T47D (cell line): ENCODE data around the gene HOXA10.

Source experiments
- DNase-seq, 2 experiments: peaks; one replicate each; pipeline versions ENCODE4 v3.0.0 to v3.0.0-alpha.2; 2011 to 2012; ENCODE audit warnings: low read depth in 1 of 2, low spot score in 1 of 2
- JUND ChIP-seq: IDR thresholded peaks from 2 replicates; pipeline ENCODE4 v1.6.1; 2012; ENCODE audit warnings: low read depth
- in situ Hi-C: cut with HindIII; loops from 2 replicates; pipeline ENCODE4 v1.10.0; 2016; ENCODE audit warnings: low sequenced_read_pairs, low pct_unique_long_range_greater_than_20kb

HOXA10 gene

DNA sequence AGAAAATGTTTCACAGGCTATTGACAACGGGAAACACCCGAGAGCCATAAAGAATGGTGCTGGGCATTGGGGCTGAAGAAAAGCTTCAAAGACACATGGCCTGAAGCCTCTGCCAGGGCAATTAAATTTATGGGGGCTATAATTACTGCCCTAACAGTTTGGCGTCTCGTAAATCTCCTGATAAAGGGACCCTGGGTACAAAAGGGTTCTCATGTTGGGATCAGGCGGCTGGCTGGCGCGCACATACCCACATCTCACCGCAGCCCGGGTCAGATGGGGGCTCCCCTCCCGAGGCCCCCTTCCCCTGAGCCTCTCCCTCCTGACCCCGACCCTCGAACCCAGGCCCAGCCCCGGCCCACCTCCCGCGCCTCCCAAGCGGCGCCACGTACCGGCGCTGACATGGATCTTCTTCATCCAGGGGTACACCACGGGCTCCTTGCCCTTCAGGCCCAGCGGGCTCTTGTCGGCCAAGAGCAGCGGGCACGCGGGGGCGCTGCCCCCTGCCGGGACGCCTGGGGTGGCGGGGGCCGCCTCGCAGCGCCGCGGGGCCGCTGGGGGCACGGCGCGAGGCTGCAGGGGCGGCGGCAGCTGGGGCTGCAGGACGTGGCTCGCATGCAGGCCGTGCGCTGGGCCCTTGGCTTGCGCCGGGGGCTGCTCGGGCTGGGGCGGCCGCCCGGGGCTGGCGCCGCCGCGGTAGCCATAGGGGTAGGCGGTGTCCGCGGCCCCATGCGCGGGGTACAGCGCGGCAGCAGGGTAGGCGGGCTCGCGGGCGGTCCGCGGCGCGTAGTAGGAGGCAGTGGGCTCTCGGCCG, 44.2 kb downstream of the HOXA10 start:
- TF ChIP-seq JUND, result no peak
- no peak for DNase-seq
- in situ Hi-C loops, result no loop called here

DNA sequence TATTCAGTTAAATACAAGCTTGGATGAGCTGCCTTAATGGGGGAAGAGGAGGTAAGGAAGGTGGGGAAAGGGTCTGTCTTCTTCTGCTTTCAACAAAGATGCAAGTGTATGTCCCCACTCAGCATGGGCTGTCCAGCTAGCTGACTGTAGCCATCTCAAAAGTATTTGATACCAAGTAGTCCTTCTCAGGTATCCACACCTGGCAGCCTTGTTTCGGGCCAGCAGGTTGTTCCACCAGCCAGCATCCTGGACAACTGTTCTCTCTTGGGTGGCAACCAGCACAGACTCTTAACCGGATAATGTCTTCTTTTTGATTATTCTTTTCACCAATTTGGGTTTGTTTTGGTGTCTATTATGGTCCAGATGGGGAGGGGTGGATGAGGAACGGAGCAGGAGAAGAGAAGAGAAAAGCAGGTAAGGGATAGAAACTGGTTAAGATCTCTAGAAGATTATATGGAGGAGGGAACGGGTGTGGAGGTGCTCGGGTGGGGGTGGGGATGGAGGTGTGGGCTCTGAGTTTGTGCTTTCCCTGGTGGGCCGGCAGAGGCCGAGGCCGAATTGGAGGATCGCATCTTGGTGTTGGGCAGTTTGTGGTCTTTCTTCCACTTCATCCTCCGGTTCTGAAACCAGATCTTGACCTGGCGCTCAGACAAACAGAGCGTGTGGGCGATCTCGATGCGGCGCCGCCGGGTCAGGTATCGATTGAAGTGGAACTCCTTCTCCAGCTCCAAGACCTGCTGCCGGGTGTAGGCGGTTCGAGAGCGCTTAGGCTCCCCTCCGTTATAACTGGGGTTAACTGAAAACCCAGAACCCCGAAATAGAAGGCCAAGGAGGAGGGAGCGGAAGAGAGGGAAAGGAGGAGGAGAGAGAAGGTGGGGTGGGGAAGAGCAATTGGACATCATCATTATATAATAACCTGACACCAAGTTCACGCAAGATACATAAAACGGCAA, 45.1 kb downstream of the HOXA10 start:
- no peak for TF ChIP-seq JUND
- no peak for DNase-seq
- in situ Hi-C loops, result no loop called here

GRCh38 chr7:27128034-27128433, 46.1 kb downstream of the HOXA10 start:
- TF ChIP-seq JUND, result no peak
- no peak for DNase-seq
- in situ Hi-C loops, result no loop called here

DNA sequence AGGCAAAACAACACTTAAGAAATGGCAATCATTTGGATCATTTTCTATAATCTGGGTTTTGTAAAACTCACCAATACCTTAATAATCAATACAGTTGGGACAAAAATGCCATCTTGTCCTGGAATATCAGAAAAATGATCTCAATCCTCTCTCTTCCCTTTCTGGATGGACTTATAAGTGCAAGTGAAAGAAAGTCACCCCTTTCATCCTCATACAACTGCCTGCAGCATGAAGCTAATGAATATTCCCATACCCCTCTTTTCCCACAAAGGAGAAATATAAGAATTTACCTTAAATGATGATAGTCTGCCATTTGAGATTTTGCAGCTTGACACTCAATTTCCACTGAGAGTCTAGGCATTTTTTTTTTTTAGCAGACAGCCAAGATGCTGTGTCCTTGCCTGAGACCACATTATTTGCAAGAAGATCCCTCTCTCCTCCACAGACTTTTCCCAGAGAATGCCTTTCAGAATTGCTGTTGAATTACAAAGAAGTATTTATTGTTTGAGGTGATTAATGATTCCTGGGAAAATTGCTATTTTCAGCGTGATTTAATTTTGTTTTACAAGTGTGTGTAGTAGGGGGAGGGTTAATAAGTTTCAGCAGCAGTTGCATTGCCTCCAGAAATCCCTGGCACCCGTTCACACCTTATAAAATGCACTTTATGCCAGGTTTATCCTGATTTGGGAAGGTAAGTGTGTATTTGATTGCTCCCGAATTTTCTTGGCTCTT, 47.4 kb downstream of the HOXA10 start:
- TF ChIP-seq JUND, result no peak
- no peak for DNase-seq
- in situ Hi-C loops, result no loop called here

DNA sequence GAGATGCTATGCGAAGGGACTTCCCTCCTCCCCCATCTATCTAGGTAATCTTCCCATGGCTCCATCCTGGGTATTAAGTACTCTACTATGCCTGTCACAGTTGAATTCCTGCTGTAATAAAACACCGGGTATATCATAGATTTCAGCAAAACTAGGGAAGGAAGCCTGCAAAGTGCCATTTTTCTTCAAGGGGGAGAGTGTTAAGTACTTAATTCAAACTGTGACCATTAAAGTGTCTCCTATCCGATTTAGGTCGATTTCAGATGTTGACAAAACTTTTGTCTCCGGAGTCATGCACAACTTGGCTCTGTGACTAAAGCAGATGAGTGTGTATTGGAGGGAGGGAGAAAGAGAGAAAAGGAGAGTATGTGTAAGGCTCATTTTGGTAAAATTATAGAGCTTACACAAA, 48.1 kb downstream of the HOXA10 start:
- in situ Hi-C loops, result no loop called here
- TF ChIP-seq JUND, result no peak
- DNase-seq, result no peak

GRCh38 chr7:27124902-27125689, 49.0 kb downstream of the HOXA10 start:
- in situ Hi-C loops, result no loop called here
- no peak for TF ChIP-seq JUND
- no peak for DNase-seq

DNA sequence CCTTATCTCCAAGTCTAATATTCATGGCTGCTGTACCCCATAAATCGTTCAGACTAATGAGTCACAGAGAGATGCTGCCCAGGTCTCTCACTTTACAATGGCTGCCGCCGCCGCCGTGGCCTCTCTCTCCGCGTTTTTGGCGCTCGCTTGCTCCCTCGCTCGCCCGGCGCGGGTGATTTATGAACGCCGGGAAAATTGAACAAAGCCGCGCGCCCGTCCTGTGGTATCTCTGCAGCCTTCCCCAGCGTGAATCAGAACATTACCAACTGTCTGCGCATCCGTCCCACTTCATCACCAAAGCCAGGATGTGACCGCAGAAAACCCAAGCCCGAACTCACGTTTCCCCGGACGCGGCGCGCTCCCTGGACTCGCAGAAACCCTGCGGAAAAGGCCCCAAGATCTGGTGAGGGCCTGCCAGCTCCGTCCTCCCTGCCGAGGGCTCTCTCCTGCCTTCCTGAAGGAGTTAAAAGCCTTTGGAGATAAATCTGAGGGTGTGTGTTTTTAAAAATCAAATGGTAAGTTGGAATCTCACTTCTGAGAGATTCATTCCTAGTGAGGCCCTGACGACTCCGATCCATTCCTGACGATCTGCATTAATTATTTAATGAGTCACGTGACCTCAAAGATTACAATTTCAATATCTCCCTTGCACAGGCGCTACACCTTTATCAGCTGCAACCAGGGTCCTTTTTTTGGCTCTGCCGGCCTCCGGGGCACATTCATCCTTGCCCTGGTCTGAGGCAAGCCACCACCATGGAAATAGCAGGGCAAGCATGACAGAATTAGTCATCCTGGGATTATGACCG, 49.8 kb downstream of the HOXA10 start:
- in situ Hi-C loops, result no loop called here
- TF ChIP-seq JUND, result no peak
- DNase-seq, result no peak

DNA sequence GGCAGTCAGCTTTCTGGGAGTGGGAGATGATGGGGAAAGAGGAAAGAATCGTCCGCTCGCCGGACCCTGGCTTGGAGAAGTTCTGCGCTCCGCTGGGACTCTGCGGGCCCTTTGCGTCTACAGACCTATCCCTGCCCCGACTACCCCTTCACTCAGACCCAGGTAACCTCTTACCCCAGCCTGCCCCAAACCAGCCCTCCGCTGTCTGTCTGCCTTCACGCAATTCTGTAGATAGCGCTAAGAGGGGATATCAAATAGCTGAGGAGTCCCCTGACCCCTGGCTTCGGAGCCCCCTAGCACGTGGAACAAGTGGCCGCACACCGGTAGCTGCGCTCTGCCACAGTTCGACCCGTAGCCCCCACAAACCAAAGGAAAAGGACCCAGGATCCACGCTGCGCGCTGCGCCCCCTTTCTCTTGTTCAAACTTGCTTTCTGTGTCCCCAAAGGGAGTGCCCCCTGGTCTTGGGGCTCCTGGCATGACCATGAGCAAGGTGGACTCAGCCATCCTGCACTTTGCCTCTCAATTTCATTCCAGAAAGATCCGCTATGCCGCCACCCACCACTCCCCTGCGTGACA, 50.6 kb downstream of the HOXA10 start:
- in situ Hi-C loops, result no loop called here
- no peak for TF ChIP-seq JUND

DNA sequence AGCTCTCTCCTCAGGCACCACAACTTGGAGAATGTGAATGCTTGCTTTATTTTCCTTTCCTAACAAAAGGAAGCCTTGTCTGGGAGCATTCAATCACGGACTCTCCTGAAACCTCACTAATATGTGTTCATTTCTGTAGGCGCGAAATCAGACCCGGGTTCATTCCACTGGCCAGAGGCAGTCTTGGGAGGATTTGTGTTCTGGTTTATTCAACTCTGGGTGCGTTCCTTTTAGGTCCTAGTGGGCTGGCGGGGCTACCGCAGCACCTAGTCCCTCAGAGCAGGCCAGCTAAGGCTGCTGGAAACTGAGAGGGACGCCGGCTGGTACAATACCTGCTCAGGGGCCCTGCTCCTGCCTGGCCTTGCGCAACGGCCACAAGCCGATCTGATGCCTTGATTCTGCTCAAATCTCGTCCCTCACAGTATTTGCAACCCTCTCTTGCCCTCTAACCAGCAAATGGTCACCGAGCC, 51.1 kb downstream of the HOXA10 start:
- in situ Hi-C loops, result no loop called here
- TF ChIP-seq JUND, result no peak
- DNase-seq, result no peak

More for the DNA sequence above, 50.6 kb downstream of the HOXA10 start:
- DNase-seq, result no peak

GRCh38 chr7:27122077-27122910, 51.8 kb downstream of the HOXA10 start:
- TF ChIP-seq JUND, result no peak
- in situ Hi-C loops, result no loop called here
- no peak for DNase-seq
